Spleen (tissue), 11 donors: ENCODE measurements around the gene PTBP3. TPM values are rescaled to one million over a fixed set of nuclear protein-coding genes. Genes with fewer than 3 reads are reported as not detected.

Experiments
- DNase-seq: peaks from one replicate; pipeline ENCODE4 v3.0.0-alpha.2; 2020
- H3K27ac ChIP-seq, 8 donors: fragments of 200-600 bp; sonication (generic) in 7 of 8; 1 replicate in 4 of 8; 2 replicates in 4 of 8; pipeline versions ENCODE4 v1.5.0 to v1.8.0; 2016 to 2021; ENCODE audit warnings: inconsistent platforms in 4 of 8, mild to moderate bottlenecking in 4 of 8, moderate library complexity in 1 of 8
- H3K27me3 ChIP-seq, 7 donors: fragments of 200-600 bp; sonication (generic) in 6 of 7; replicated peaks in 1 of 7; 1 replicate in 4 of 7; 2 replicates in 3 of 7; pipeline versions ENCODE4 v1.5.0 to v1.8.0; 2016 to 2021; ENCODE audit warnings: inconsistent platforms in 3 of 7, mild to moderate bottlenecking in 1 of 7
- H3K36me3 ChIP-seq, 6 donors: fragments of 200-600 bp; sonication (generic) in 5 of 6; 1 replicate in 4 of 6; 2 replicates in 2 of 6; pipeline versions ENCODE4 v1.5.0 to v1.8.0; 2016 to 2021; ENCODE audit warnings: inconsistent platforms in 2 of 6
- H3K4me1 ChIP-seq, 6 donors: fragments of 200-600 bp; sonication (generic) in 5 of 6; 1 replicate in 3 of 6; 2 replicates in 3 of 6; pipeline versions ENCODE4 v1.5.0 to v1.8.0; 2016 to 2021; ENCODE audit warnings: inconsistent platforms in 3 of 6
- H3K4me3 ChIP-seq, 8 donors: fragments of 200-600 bp; sonication (generic) in 7 of 8; 1 replicate in 4 of 8; 2 replicates in 4 of 8; pipeline versions ENCODE4 v1.5.0 to v1.8.0; 2016 to 2021; ENCODE audit warnings: inconsistent platforms in 4 of 8, mild to moderate bottlenecking in 4 of 8, moderate library complexity in 2 of 8
- H3K9me3 ChIP-seq, 8 donors: fragments of 200-600 bp; sonication (generic) in 7 of 8; 1 replicate in 4 of 8; 2 replicates in 4 of 8; pipeline versions ENCODE4 v1.5.0 to v1.8.0; 2016 to 2021; ENCODE audit warnings: inconsistent platforms in 4 of 8
- CTCF ChIP-seq, 11 experiments: fragments of 200-600 bp in 7 of 11; fragments of 450-650 bp in 4 of 11; sonication (generic) in 4 of 11; IDR thresholded peaks in 8 of 11; conservative IDR thresholded peaks in 3 of 11; 1 replicate in 7 of 11; 2 replicates in 4 of 11; pipeline versions ENCODE4 v1.4.0 to v1.8.0; 2016 to 2021; ENCODE audit warnings: antibody characterized with exemption in 11 of 11, inconsistent platforms in 4 of 11, mild to moderate bottlenecking in 1 of 11
- POLR2A ChIP-seq, 3 donors: fragments of 450-650 bp; IDR thresholded peaks; one replicate each; pipeline ENCODE4 v1.5.1; 2017; ENCODE audit warnings: antibody characterized with exemption in 3 of 3, mild to moderate bottlenecking in 1 of 3
- POLR2AphosphoS5 ChIP-seq, 3 donors: sonication (generic); formaldehyde crosslinking; IDR thresholded peaks; one replicate each; pipeline ENCODE4 v1.5.1; 2017; ENCODE audit warnings: antibody characterized with exemption in 3 of 3
- WGBS, 5 donors: extraction: QIAGEN DNeasy Blood & Tissue Kit in 3 of 5; methylation state at CpG; one replicate each; pipeline versions ENCODE4 v1.1.5 to v1.1.7; 2013 to 2018; 5-methylcytosine and 5-hydroxymethylcytosine counted together
- intact Hi-C: fragments of 100-400 bp; cut with DNase I; formaldehyde crosslinking; loops from one replicate; pipeline ENCODE4 v1.15.0; 2023; ENCODE audit warnings: low total_unique reads
- polyA plus RNA-seq, 3 donors: library from polyadenylated mRNA; stranded (reverse); fragments of 200-250 nt; gene quantifications; one replicate each; pipeline ENCODE4 v1.2.1, GENCODE V29; 2013
- total RNA-seq, 7 donors: library from RNA; depleted of rRNA in 3 of 7; stranded (reverse); fragments of >200 nt in 3 of 7; fragmentation: NEBNext Ultra II Directional in 4 of 7; extraction: Animal tissue kit (Norgen Biotek cat#: 25700) in 4 of 7; gene quantifications; one replicate each; pipeline versions ENCODE4 v1.1.0 to v1.2.1, GENCODE V29; 2016 to 2021
- donor health status: healthy with polysubstance abuse.
- donor health status: DM: no; HTN: no; CAD: no; lungs with moderate emphysema.
- donor health status: DM: no; HTN: no; CAD: no.
- donor health status: Bipolar disorder and iron deficiency.
- donor health status: healthy.
- donor health status: DM: no; HTN: no; CAD: no.
- donor health status: DM: yes; HTN: yes; CAD: no.

Gene PTBP3
- total and polyA plus RNA-seq, 10 donors, result 10.6 to 107 (median 85.6) TPM

- intact Hi-C loops, result no loop called here
- no peak overlapping the region for H3K4me3 ChIP-seq
- H3K27ac ChIP-seq, result no peak overlapping the region
- H3K9me3 ChIP-seq, result no peaks in the 10 kb centered on the region
- WGBS, 5 donors, result 69 to 76% (median 69%) methylated on average over 3 of the region's 3 CpGs
- TF ChIP-seq POLR2AphosphoS5 (IDR thresholded peaks at IDR 0.05) (no peak), CTCF (IDR thresholded peaks at IDR 0.05 in 8 of 11, conservative IDR thresholded peaks at IDR 0.05 in 3 of 11) (no peak), POLR2A (IDR thresholded peaks at IDR 0.05) (no peak)
- peaks cover 5 to 94% (median 61%) of the 10 kb centered on the region in 6 donors for H3K4me1 ChIP-seq
- DNase-seq, result no peak
- H3K27me3 ChIP-seq, result no peaks in the 10 kb centered on the region
- no peaks in the 10 kb centered on the region for H3K36me3 ChIP-seq
Observed at GRCh38 chr9:112315331-112316257, 17.8 kb downstream of the PTBP3 start.

- Histone ChIP-seq H3K4me3 (no peak overlapping the region), H3K36me3 (peaks cover 0 to 4% (median 0%) of the 10 kb centered on the region in 6 donors), H3K27ac (no peak overlapping the region), H3K27me3 (no peaks in the 10 kb centered on the region), H3K4me1 (peaks cover 0 to 72% (median 53%) of the 10 kb centered on the region in 6 donors), H3K9me3 (no peaks in the 10 kb centered on the region)
- TF ChIP-seq POLR2A (IDR thresholded peaks at IDR 0.05), result no peak
- no peak for TF ChIP-seq POLR2AphosphoS5 (IDR thresholded peaks at IDR 0.05)
- no peak for TF ChIP-seq CTCF (IDR thresholded peaks at IDR 0.05 in 8 of 11, conservative IDR thresholded peaks at IDR 0.05 in 3 of 11)
- intact Hi-C loops, result no loop called here
- no peak for DNase-seq
- WGBS, 5 donors, result 76 to 85% (median 83%) methylated on average over 7 of the region's 7 CpGs
Observed at GRCh38 chr9:112312139-112312538, 21.3 kb downstream of the PTBP3 start.

- no peaks in the 10 kb centered on the region for H3K9me3 ChIP-seq
- WGBS, 5 donors, result 83 to 95% (median 90%) methylated on average over 3 of the region's 3 CpGs
- H3K27me3 ChIP-seq, result no peaks in the 10 kb centered on the region
- H3K4me3 ChIP-seq, result no peak overlapping the region
- intact Hi-C loops, result no loop called here
- peaks cover 0 to 71% (median 47%) of the 10 kb centered on the region in 6 donors for H3K4me1 ChIP-seq
- H3K27ac ChIP-seq, result no peak overlapping the region
- TF ChIP-seq POLR2A (IDR thresholded peaks at IDR 0.05) (no peak), POLR2AphosphoS5 (IDR thresholded peaks at IDR 0.05) (no peak), CTCF (IDR thresholded peaks at IDR 0.05 in 8 of 11, conservative IDR thresholded peaks at IDR 0.05 in 3 of 11) (no peak)
- DNase-seq, result no peak
- H3K36me3 ChIP-seq, result peaks cover 0 to 4% (median 0%) of the 10 kb centered on the region in 6 donors
Observed at GRCh38 chr9:112311497-112311896, 21.9 kb downstream of the PTBP3 start.

GRCh38 chr9:112310826-112311225, 22.6 kb downstream of the PTBP3 start:
- intact Hi-C loops, result no loop called here
- DNase-seq, result no peak
- Histone ChIP-seq H3K4me3 (no peak overlapping the region), H3K27me3 (no peaks in the 10 kb centered on the region), H3K36me3 (peaks cover 0 to 4% (median 0%) of the 10 kb centered on the region in 6 donors), H3K4me1 (peaks cover 0 to 70% (median 42%) of the 10 kb centered on the region in 6 donors), H3K27ac (no peak overlapping the region), H3K9me3 (no peaks in the 10 kb centered on the region)
- TF ChIP-seq CTCF (IDR thresholded peaks at IDR 0.05 in 8 of 11, conservative IDR thresholded peaks at IDR 0.05 in 3 of 11) (no peak), POLR2AphosphoS5 (IDR thresholded peaks at IDR 0.05) (no peak), POLR2A (IDR thresholded peaks at IDR 0.05) (no peak)
- WGBS, 5 donors, result 91 to 96% (median 94%) methylated on average over 4 of the region's 4 CpGs
